Spleen (tissue), 7 donors: Measurements from ENCODE around the gene PCNX4.

ENCODE experiments used
- POLR2A ChIP-seq, 3 donors: fragments of 450-650 bp; IDR thresholded peaks; one replicate each; pipeline ENCODE4 v1.5.1; 2017; ENCODE audit warnings: antibody characterized with exemption in 3 of 3, mild to moderate bottlenecking in 1 of 3
- POLR2AphosphoS5 ChIP-seq, 3 donors: sonication (generic); formaldehyde crosslinking; IDR thresholded peaks; one replicate each; pipeline ENCODE4 v1.5.1; 2017; ENCODE audit warnings: antibody characterized with exemption in 3 of 3
- TF ChIP-seq, protein P1 (sequence below), 11 experiments: fragments of 200-600 bp in 7 of 11; fragments of 450-650 bp in 4 of 11; sonication (generic) in 4 of 11; IDR thresholded peaks in 8 of 11; conservative IDR thresholded peaks in 3 of 11; 1 replicate in 7 of 11; 2 replicates in 4 of 11; pipeline versions ENCODE4 v1.4.0 to v1.8.0; 2016 to 2021; ENCODE audit warnings: antibody characterized with exemption in 11 of 11, inconsistent platforms in 4 of 11, mild to moderate bottlenecking in 1 of 11
- donor health status: DM: no; HTN: no; CAD: no; lungs with moderate emphysema.
- donor health status: DM: no; HTN: no; CAD: no.
- donor health status: DM: no; HTN: no; CAD: no.

DNA sequence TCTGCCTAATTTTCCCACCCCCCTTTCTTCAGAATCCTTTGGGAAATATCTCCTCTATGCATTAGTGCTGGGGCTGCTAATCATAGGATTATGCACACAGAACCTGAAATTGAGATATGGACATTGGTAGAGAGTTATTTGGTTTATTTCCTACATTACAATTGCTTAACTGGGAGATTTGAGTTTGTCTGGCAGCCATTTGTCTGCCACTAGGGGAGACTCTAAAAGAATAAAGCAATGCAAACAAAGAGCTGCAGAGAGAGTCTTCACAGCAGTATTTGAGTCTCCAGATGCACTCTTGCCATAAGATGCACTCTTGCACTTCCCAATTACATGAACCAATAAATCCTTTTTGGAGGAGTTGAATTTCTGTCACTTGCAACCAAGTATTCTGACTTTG, 12.0 kb upstream of the PCNX4 start:
- TF ChIP-seq, protein P1, sequence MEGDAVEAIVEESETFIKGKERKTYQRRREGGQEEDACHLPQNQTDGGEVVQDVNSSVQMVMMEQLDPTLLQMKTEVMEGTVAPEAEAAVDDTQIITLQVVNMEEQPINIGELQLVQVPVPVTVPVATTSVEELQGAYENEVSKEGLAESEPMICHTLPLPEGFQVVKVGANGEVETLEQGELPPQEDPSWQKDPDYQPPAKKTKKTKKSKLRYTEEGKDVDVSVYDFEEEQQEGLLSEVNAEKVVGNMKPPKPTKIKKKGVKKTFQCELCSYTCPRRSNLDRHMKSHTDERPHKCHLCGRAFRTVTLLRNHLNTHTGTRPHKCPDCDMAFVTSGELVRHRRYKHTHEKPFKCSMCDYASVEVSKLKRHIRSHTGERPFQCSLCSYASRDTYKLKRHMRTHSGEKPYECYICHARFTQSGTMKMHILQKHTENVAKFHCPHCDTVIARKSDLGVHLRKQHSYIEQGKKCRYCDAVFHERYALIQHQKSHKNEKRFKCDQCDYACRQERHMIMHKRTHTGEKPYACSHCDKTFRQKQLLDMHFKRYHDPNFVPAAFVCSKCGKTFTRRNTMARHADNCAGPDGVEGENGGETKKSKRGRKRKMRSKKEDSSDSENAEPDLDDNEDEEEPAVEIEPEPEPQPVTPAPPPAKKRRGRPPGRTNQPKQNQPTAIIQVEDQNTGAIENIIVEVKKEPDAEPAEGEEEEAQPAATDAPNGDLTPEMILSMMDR (IDR thresholded peaks at IDR 0.05 in 8 of 11, conservative IDR thresholded peaks at IDR 0.05 in 3 of 11): no peak
- TF ChIP-seq POLR2A (IDR thresholded peaks at IDR 0.05) (no peak), POLR2AphosphoS5 (IDR thresholded peaks at IDR 0.05) (no peak)
